GM23338 (cell line): ENCODE data around the gene ARHGAP30. TPM values are rescaled to one million over a fixed set of nuclear protein-coding genes. Genes with fewer than 3 reads are reported as not detected.

Source experiments
- ATAC-seq: fragments of 200-7000 bp; cut with Tn5 transposase; 3 replicates; pipeline ENCODE4 v1.9.1; 2020
- DNase-seq: peaks from one replicate; pipeline ENCODE4 v3.0.0-alpha.2; 2015; ENCODE audit warnings: low spot score
- H2AFZ ChIP-seq: fragments of 200-600 bp; sonication (generic); 2 replicates; pipeline ENCODE4 v1.8.0; 2016; ENCODE audit warnings: antibody characterized with exemption, mild to moderate bottlenecking, moderate library complexity
- H3F3A ChIP-seq: fragments of 200-600 bp; sonication (generic); replicated peaks from 2 replicates; pipeline ENCODE4 v1.8.0; 2017; ENCODE audit warnings: antibody characterized with exemption, mixed run types, low read depth
- H3K27ac ChIP-seq: fragments of 200-600 bp; sonication (generic); 2 replicates; pipeline ENCODE4 v1.6.1; 2016; ENCODE audit warnings: low read depth
- H3K27me3 ChIP-seq: fragments of 200-600 bp; sonication (generic); 2 replicates; pipeline ENCODE4 v1.8.0; 2016; ENCODE audit warnings: mild to moderate bottlenecking, mixed run types, moderate library complexity; ENCODE audit not compliant: insufficient read depth
- H3K36me3 ChIP-seq: fragments of 200-600 bp; sonication (generic); 2 replicates; pipeline ENCODE4 v1.8.0; 2016; ENCODE audit warnings: mild to moderate bottlenecking; ENCODE audit not compliant: insufficient read depth
- H3K4me1 ChIP-seq: fragments of 200-600 bp; sonication (generic); 2 replicates; pipeline ENCODE4 v1.8.0; 2016; ENCODE audit warnings: mild to moderate bottlenecking, moderate library complexity; ENCODE audit not compliant: insufficient read depth
- H3K4me2 ChIP-seq: fragments of 200-600 bp; sonication (generic); 2 replicates; pipeline ENCODE4 v1.7.1; 2017; ENCODE audit warnings: mixed run types
- H3K4me3 ChIP-seq: fragments of 200-600 bp; sonication (generic); 2 replicates; pipeline ENCODE4 v1.6.1; 2016; ENCODE audit warnings: mixed run types
- H3K79me2 ChIP-seq: fragments of 200-600 bp; sonication (generic); replicated peaks from 2 replicates; pipeline ENCODE4 v1.8.0; 2017; ENCODE audit warnings: mild to moderate bottlenecking; ENCODE audit not compliant: insufficient read depth
- H3K9me2 ChIP-seq: fragments of 200-600 bp; sonication (generic); 2 replicates; pipeline ENCODE4 v1.8.0; 2017; ENCODE audit not compliant: insufficient read depth
- H4K20me1 ChIP-seq: fragments of 200-600 bp; sonication (generic); replicated peaks from 2 replicates; pipeline ENCODE4 v1.8.0; 2017; ENCODE audit warnings: mild to moderate bottlenecking; ENCODE audit not compliant: insufficient read depth
- H3K27ac Mint-ChIP-seq: 2 replicates; pipeline ENCODE4 v1.8.0; 2020; ENCODE audit warnings: inconsistent platforms, mild to moderate bottlenecking, moderate library complexity, mixed read lengths
- H3K27me3 Mint-ChIP-seq: 3 replicates; pipeline ENCODE4 v1.8.0; 2022; ENCODE audit warnings: low read depth, mild to moderate bottlenecking, moderate library complexity, mixed read lengths, inconsistent platforms; ENCODE audit not compliant: insufficient read depth, poor library complexity
- H3K36me3 Mint-ChIP-seq: 3 replicates; pipeline ENCODE4 v1.8.0; 2021; ENCODE audit warnings: low read depth, mild to moderate bottlenecking, inconsistent platforms, moderate library complexity, mixed read lengths
- H3K4me1 Mint-ChIP-seq: 3 replicates; pipeline ENCODE4 v1.8.0; 2020; ENCODE audit warnings: mild to moderate bottlenecking, inconsistent platforms, mixed read lengths
- H3K4me3 Mint-ChIP-seq: 3 replicates; pipeline ENCODE4 v1.8.0; 2021; ENCODE audit warnings: moderate library complexity, mild to moderate bottlenecking, inconsistent platforms, mixed read lengths
- H3K9me3 Mint-ChIP-seq: 3 replicates; pipeline ENCODE4 v1.8.0; 2020; ENCODE audit warnings: moderate library complexity, mild to moderate bottlenecking, inconsistent platforms, mixed read lengths
- EZH2 ChIP-seq: fragments of 200-600 bp; sonication (generic); IDR thresholded peaks from one replicate; pipeline ENCODE4 v1.8.0; 2017; ENCODE audit warnings: antibody characterized with exemption, mild to moderate bottlenecking, low read depth; ENCODE audit not compliant: unreplicated experiment
- JUNB ChIP-seq: IDR thresholded peaks from one replicate; pipeline ENCODE4 v1.6.1; 2016; ENCODE audit warnings: antibody characterized with exemption; ENCODE audit not compliant: unreplicated experiment
- POLR2AphosphoS5 ChIP-seq: IDR thresholded peaks from 2 replicates; pipeline ENCODE4 v1.6.1; 2016; ENCODE audit warnings: antibody characterized with exemption, low read depth
- ZNF114 ChIP-seq: fragments of 250-450 bp; sonication (Bioruptor Pico); IDR thresholded peaks from 2 replicates; pipeline ENCODE4 v1.5.0; 2020; ENCODE audit warnings: mild to moderate bottlenecking, moderate library complexity
- ZNF331 ChIP-seq: fragments of 250-450 bp; sonication (Bioruptor Pico); IDR thresholded peaks from 2 replicates; pipeline ENCODE4 v1.5.0; 2020; ENCODE audit warnings: low read depth, mild to moderate bottlenecking, moderate library complexity
- polyA plus RNA-seq: library from polyadenylated mRNA; unstranded; fragments of >200 nt; fragmentation: Nextera tagmentation; extraction: Ambion mirVana; gene quantifications from 2 replicates; pipeline ENCODE4 v1.2.1, GENCODE V29; 2016
- total RNA-seq: library from RNA; depleted of rRNA; stranded (reverse); fragments of >200 nt; shearing (Covaris generic); gene quantifications from 2 replicates; pipeline ENCODE4 v1.2.3, GENCODE V29; 2014
- TF ChIP-seq, protein P1 (sequence below), 2 experiments: fragments of 200-600 bp in 1 of 2; sonication (generic) in 1 of 2; conservative IDR thresholded peaks; 2 replicates each; pipeline versions ENCODE4 v1.5.1 to v1.6.1; 2016 to 2017; ENCODE audit warnings: antibody characterized with exemption in 2 of 2, low read depth in 2 of 2, mild to moderate bottlenecking in 2 of 2, moderate library complexity in 1 of 2
- TF ChIP-seq, protein P2 (sequence below): IDR thresholded peaks from 2 replicates; pipeline ENCODE4 v1.6.1; 2016; ENCODE audit warnings: antibody characterized with exemption
- TF ChIP-seq, protein P3 (sequence below): IDR thresholded peaks from one replicate; pipeline ENCODE4 v1.6.1; 2018; ENCODE audit warnings: antibody characterized with exemption; ENCODE audit not compliant: unreplicated experiment

Gene ARHGAP30
- total and polyA plus RNA-seq, 2 experiments from 2014 or later, result 0.45 TPM; not detected in 1

DNA sequence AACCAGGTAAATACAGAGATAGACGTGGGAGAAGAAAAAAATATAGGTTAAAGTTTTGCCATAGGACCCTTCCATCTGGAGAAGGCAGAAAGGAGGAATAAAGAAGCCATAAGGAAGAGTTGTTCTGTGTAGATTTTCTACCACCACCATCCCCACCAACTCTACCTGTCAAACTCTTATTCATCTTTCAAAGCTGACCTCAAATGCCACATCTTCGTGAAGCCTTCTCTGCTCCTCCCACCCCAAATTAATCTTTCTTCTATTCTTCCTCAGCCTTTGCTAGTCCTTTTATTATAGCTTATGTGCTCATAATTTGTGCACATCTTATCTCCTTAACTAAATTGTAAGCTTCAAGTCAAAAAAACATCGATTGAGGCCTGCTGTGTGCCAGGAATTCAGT is 20.9 kb upstream of the ARHGAP30 start (continued):
- TF ChIP-seq JUNB, result no peak
- TF ChIP-seq ZNF114 (CRISPR knock-in tag), result no peak
- no peak for TF ChIP-seq ZNF331
- TF ChIP-seq, protein P1, sequence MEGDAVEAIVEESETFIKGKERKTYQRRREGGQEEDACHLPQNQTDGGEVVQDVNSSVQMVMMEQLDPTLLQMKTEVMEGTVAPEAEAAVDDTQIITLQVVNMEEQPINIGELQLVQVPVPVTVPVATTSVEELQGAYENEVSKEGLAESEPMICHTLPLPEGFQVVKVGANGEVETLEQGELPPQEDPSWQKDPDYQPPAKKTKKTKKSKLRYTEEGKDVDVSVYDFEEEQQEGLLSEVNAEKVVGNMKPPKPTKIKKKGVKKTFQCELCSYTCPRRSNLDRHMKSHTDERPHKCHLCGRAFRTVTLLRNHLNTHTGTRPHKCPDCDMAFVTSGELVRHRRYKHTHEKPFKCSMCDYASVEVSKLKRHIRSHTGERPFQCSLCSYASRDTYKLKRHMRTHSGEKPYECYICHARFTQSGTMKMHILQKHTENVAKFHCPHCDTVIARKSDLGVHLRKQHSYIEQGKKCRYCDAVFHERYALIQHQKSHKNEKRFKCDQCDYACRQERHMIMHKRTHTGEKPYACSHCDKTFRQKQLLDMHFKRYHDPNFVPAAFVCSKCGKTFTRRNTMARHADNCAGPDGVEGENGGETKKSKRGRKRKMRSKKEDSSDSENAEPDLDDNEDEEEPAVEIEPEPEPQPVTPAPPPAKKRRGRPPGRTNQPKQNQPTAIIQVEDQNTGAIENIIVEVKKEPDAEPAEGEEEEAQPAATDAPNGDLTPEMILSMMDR (conservative IDR thresholded peaks at IDR 0.05; ENCODE audit: low read depth in 2 of 2), result no peak
- TF ChIP-seq EZH2, result no peak

DNA sequence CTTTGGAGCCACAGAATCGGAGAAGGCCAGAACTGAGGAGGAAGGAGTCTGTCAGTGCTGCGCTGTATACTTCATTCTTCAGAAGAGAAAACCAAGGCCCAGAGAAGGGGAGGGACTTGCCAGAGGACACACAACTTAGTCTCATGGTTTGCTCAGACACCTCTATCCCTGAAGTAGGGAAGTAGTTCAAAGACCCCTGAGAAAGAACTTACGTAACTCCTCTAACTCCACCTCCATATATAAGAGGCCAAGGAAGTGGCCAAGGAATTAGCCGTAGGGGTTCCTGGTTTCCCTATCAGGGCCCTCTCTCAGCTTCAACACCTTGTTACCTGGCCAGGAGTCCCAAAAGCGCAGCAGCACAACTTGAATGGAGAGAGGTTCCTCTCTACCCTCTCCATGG is 20.2 kb upstream of the ARHGAP30 start:
- Histone ChIP-seq H2AFZ (peak overlapping the region; percentile 72; the same call in 1 of the 2 replicates), H3F3A (no peaks in the 10 kb centered on the region), H3K27me3 (no peaks in the 10 kb centered on the region), H3K27ac (no peak overlapping the region), H3K36me3 (no peaks in the 10 kb centered on the region), H3K4me2 (no peak overlapping the region), H3K4me1 (peaks cover 7% of the 10 kb centered on the region), H3K4me3 (no peak overlapping the region), H3K79me2 (no peaks in the 10 kb centered on the region), H3K9me2 (peaks cover 5% of the 10 kb centered on the region; the same call in 1 of the 2 replicates), H4K20me1 (no peaks in the 10 kb centered on the region)
- Mint-ChIP-seq H3K4me1 (peaks cover 17% of the 10 kb centered on the region), H3K27me3 (peaks cover 11% of the 10 kb centered on the region), H3K36me3 (no peaks in the 10 kb centered on the region), H3K4me3 (no peak overlapping the region), H3K27ac (no peak overlapping the region), H3K9me3 (no peaks in the 10 kb centered on the region)
- ATAC-seq, result no peak
- no peak for DNase-seq
- TF ChIP-seq, protein P2, sequence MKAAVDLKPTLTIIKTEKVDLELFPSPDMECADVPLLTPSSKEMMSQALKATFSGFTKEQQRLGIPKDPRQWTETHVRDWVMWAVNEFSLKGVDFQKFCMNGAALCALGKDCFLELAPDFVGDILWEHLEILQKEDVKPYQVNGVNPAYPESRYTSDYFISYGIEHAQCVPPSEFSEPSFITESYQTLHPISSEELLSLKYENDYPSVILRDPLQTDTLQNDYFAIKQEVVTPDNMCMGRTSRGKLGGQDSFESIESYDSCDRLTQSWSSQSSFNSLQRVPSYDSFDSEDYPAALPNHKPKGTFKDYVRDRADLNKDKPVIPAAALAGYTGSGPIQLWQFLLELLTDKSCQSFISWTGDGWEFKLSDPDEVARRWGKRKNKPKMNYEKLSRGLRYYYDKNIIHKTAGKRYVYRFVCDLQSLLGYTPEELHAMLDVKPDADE, result no peak
- TF ChIP-seq POLR2AphosphoS5, result no peak

DNA sequence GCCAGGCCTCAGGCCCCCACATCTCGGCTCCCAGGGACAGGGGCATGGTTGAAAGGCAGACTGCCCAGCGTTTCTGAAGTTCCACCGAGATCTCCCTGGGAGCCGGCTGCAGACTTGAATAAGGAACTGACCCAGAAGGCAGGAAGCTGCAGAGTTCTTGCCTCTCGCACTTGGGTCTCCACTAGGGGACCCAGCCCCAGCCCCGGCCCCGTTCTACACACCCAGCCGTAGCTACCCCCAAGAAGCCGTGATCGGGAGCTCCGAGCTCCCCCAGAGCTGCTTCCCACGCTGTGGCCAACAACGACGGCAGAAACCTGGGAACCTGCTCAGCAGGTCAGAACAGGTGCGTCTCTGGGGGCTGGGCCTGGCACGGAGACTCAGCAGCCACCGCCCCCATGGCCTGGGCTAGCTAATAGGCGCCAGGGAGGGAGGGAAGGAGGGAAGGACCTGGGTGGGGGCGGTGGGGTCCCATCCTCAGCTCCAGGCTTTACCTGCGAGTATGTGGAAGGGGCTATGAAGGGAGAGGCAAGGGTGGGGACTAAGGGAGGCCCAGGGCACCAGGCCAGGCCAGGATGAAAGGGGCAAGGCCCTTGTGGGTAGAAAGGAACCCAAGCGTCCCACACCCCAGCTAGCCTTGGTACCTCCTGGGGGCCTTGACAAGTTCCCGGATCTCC is 19.7 kb upstream of the ARHGAP30 start, which contains the start of gene NECTIN4:
TSS of gene NECTIN4 (minus strand) at position 308 of the 674 bp plus-strand sequence. CDS start at position 46, 262 bp downstream.
- H3K27ac ChIP-seq, result no peak within 1 kb of the TSS
- H3K4me2 ChIP-seq, result peak within 1 kb of the TSS; percentile 55; the same call in 1 of the 2 replicates
- H3K36me3 ChIP-seq, result no peaks in the 10 kb centered on the region
- H4K20me1 ChIP-seq, result no peaks in the 10 kb centered on the region
- no peak within 1 kb of the TSS for H3K27ac Mint-ChIP-seq
- ATAC-seq (peak; percentile 86), DNase-seq (peak; percentile 69)
- H3F3A ChIP-seq, result no peaks in the 10 kb centered on the region
- no peaks in the 10 kb centered on the region for H3K27me3 ChIP-seq
- peaks cover 5% of the 10 kb centered on the region; the same call in 1 of the 2 replicates for H3K9me2 ChIP-seq
- no peaks in the 10 kb centered on the region for H3K36me3 Mint-ChIP-seq
- no peak within 1 kb of the TSS for H3K4me3 Mint-ChIP-seq
- peaks cover 7% of the 10 kb centered on the region for H3K4me1 ChIP-seq
- TF ChIP-seq, protein P1 (conservative IDR thresholded peaks at IDR 0.05; ENCODE audit: low read depth in 2 of 2), result 0 out of 4 replicates have a peak, but pooled peaks of 1 of the 2 experiments have one; percentile 12
- TF ChIP-seq, protein P3, sequence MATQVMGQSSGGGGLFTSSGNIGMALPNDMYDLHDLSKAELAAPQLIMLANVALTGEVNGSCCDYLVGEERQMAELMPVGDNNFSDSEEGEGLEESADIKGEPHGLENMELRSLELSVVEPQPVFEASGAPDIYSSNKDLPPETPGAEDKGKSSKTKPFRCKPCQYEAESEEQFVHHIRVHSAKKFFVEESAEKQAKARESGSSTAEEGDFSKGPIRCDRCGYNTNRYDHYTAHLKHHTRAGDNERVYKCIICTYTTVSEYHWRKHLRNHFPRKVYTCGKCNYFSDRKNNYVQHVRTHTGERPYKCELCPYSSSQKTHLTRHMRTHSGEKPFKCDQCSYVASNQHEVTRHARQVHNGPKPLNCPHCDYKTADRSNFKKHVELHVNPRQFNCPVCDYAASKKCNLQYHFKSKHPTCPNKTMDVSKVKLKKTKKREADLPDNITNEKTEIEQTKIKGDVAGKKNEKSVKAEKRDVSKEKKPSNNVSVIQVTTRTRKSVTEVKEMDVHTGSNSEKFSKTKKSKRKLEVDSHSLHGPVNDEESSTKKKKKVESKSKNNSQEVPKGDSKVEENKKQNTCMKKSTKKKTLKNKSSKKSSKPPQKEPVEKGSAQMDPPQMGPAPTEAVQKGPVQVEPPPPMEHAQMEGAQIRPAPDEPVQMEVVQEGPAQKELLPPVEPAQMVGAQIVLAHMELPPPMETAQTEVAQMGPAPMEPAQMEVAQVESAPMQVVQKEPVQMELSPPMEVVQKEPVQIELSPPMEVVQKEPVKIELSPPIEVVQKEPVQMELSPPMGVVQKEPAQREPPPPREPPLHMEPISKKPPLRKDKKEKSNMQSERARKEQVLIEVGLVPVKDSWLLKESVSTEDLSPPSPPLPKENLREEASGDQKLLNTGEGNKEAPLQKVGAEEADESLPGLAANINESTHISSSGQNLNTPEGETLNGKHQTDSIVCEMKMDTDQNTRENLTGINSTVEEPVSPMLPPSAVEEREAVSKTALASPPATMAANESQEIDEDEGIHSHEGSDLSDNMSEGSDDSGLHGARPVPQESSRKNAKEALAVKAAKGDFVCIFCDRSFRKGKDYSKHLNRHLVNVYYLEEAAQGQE, result no peak
- H3K9me3 Mint-ChIP-seq, result no peaks in the 10 kb centered on the region; the same call in 2 of the 3 replicates
- peaks cover 20% of the 10 kb centered on the region for H3K4me1 Mint-ChIP-seq
- H2AFZ ChIP-seq, result peak within 1 kb of the TSS; percentile 72; the same call in 1 of the 2 replicates
- H3K79me2 ChIP-seq, result no peaks in the 10 kb centered on the region
- peaks cover 13% of the 10 kb centered on the region for H3K27me3 Mint-ChIP-seq
- no peak within 1 kb of the TSS for H3K4me3 ChIP-seq
